HepG2 (cell line): Measurements from ENCODE around the gene SLC6A7. TPM values are rescaled to one million over a fixed set of nuclear protein-coding genes. Genes with fewer than 3 reads are reported as not detected.

ENCODE experiments used
- AKNA ChIP-seq: sonication (generic); formaldehyde crosslinking; IDR thresholded peaks from 2 replicates; pipeline ENCODE4 v1.4.0; 2020; ENCODE audit warnings: missing genetic modification reagents, borderline replicate concordance
- E2F1 ChIP-seq: sonication (generic); formaldehyde crosslinking; IDR thresholded peaks from 2 replicates; pipeline ENCODE4 v1.5.0; 2020; ENCODE audit warnings: missing genetic modification reagents
- FOXO1 ChIP-seq: sonication (generic); formaldehyde crosslinking; IDR thresholded peaks from 2 replicates; pipeline ENCODE4 v1.4.0; 2020; ENCODE audit warnings: missing genetic modification reagents
- GTF2F1 ChIP-seq: fragments of 150-350 bp; IDR thresholded peaks from 2 replicates; pipeline ENCODE4 v1.6.1; 2014; ENCODE audit warnings: low read length
- HBP1 ChIP-seq: IDR thresholded peaks from 2 replicates; pipeline ENCODE4 v1.6.1; 2016; ENCODE audit warnings: low read depth, control low read depth
- KDM6A ChIP-seq: IDR thresholded peaks from 2 replicates; pipeline ENCODE4 v1.6.1; 2016; ENCODE audit warnings: low read depth
- MTA3 ChIP-seq: sonication (generic); formaldehyde crosslinking; IDR thresholded peaks from 2 replicates; pipeline ENCODE4 v1.4.0; 2020; ENCODE audit warnings: missing genetic modification reagents
- NFATC3 ChIP-seq: sonication (generic); formaldehyde crosslinking; IDR thresholded peaks from 2 replicates; pipeline ENCODE4 v1.5.1; 2020; ENCODE audit warnings: mild to moderate bottlenecking, missing genetic modification reagents
- PLRG1 ChIP-seq: fragments of 450-650 bp; conservative IDR thresholded peaks from 2 replicates; pipeline ENCODE4 v1.6.1; 2016
- SIN3A ChIP-seq: IDR thresholded peaks from 2 replicates; pipeline ENCODE4 v1.6.1; 2011; ENCODE audit warnings: low read depth, mild to moderate bottlenecking, control low read depth, low read length, borderline replicate concordance
- TBX2 ChIP-seq: sonication (generic); formaldehyde crosslinking; IDR thresholded peaks from 2 replicates; pipeline ENCODE4 v1.5.0; 2020; ENCODE audit warnings: missing genetic modification reagents, mild to moderate bottlenecking, borderline replicate concordance
- THRA ChIP-seq: sonication (generic); formaldehyde crosslinking; IDR thresholded peaks from 2 replicates; pipeline ENCODE4 v1.4.0; 2020; ENCODE audit warnings: missing genetic modification reagents, borderline replicate concordance
- TRIM22 ChIP-seq: fragments of 450-650 bp; IDR thresholded peaks from 2 replicates; pipeline ENCODE4 v1.6.1; 2017
- ZC3H13 ChIP-seq: sonication (generic); formaldehyde crosslinking; IDR thresholded peaks from 2 replicates; pipeline ENCODE4 v1.8.1; 2023; ENCODE audit warnings: mild to moderate bottlenecking, missing genetic modification reagents, moderate library complexity
- ZNF263 ChIP-seq: sonication (generic); formaldehyde crosslinking; IDR thresholded peaks from 2 replicates; pipeline ENCODE4 v1.4.0; 2020; ENCODE audit warnings: missing genetic modification reagents
- ZNF264 ChIP-seq: sonication (generic); formaldehyde crosslinking; IDR thresholded peaks from 2 replicates; pipeline ENCODE4 v1.4.0; 2020; ENCODE audit warnings: missing genetic modification reagents
- ZNF674 ChIP-seq: sonication (generic); formaldehyde crosslinking; IDR thresholded peaks from 2 replicates; pipeline ENCODE4 v1.5.0; 2020; ENCODE audit warnings: low read depth, mild to moderate bottlenecking, missing genetic modification reagents
- ZNF879 ChIP-seq: sonication (generic); formaldehyde crosslinking; IDR thresholded peaks from 2 replicates; pipeline ENCODE4 v1.8.1; 2023; ENCODE audit warnings: missing genetic modification reagents
- polyA plus RNA-seq, 8 experiments: library from polyadenylated mRNA; depleted of rRNA in 3 of 8; stranded (reverse) in 7 of 8; unstranded in 1 of 8; fragments of >200 nt; fragmentation: Illumina TruSeq in 4 of 8; extraction: Trizol in 4 of 8; gene quantifications; 2 replicates each; pipeline versions ENCODE4 v1.2.1 to v1.2.3, GENCODE V29; 2011 to 2016; ENCODE audit warnings: low read depth in 4 of 8, missing spikeins in 1 of 8, mixed read lengths in 1 of 8; ENCODE audit not compliant: insufficient read depth in 1 of 8
- total RNA-seq, 5 experiments: library from RNA; depleted of rRNA; stranded (reverse); fragments of >200 nt; fragmentation: Illumina TruSeq; extraction: Trizol; gene quantifications; 2 replicates each; pipeline ENCODE4 v1.2.3, GENCODE V29; 2016; ENCODE audit warnings: low read depth in 1 of 5

Gene SLC6A7
- total and polyA plus RNA-seq, 2 of the 13 experiments (the other 11 are each of a cell fraction or from before 2014, with no cell fraction given) = not detected

- TF ChIP-seq AKNA (CRISPR knock-in tag) = no peak
- TF ChIP-seq ZC3H13 (CRISPR knock-in tag) = no peak
- TF ChIP-seq THRA = no peak
- peak; percentile 93 for TF ChIP-seq ZNF263 (CRISPR knock-in tag)
- no peak for TF ChIP-seq PLRG1
- TF ChIP-seq ZNF879 (CRISPR knock-in tag) = no peak
- TF ChIP-seq GTF2F1 = no peak
- no peak for TF ChIP-seq FOXO1 (CRISPR knock-in tag)
- TF ChIP-seq SIN3A = no peak
- TF ChIP-seq TBX2 = peak; percentile 58
- TF ChIP-seq ZNF674 (CRISPR knock-in tag) = no peak
- no peak for TF ChIP-seq MTA3 (CRISPR knock-in tag)
- no peak for TF ChIP-seq ZNF264
- TF ChIP-seq NFATC3 (CRISPR knock-in tag) = 0 out of 2 replicates have a peak, but pooled peaks have one; percentile 62
- TF ChIP-seq TRIM22 = no peak
- no peak for TF ChIP-seq HBP1 (CRISPR knock-in tag)
- TF ChIP-seq E2F1 (CRISPR knock-in tag) = no peak
- TF ChIP-seq KDM6A = 0 out of 2 replicates have a peak, but pooled peaks have one; percentile 0
Observed at GRCh38 chr5:150143350-150144245, 46.3 kb upstream of the SLC6A7 start (continued).
